ENCODE results near the gene ACCSL. TPM values are rescaled to one million over a fixed set of nuclear protein-coding genes. Genes with fewer than 3 reads are reported as not detected.

The ACCSL gene
- total RNA-seq = not detected

- no peak for DNase-seq
- Mint-ChIP-seq H3K9me3 (no peaks in the 10 kb centered on the region), H3K27ac (no peak within 1 kb of the TSS), H3K36me3 (ENCODE audit: low read depth) (no peaks in the 10 kb centered on the region), H3K4me3 (no peak within 1 kb of the TSS), H3K4me1 (no peaks in the 10 kb centered on the region), H3K27me3 (no peaks in the 10 kb centered on the region)
- POLR2A ChIA-PET = interaction anchor here (0.6 kb wide), 1 partner anchor 9 kb away, joined by 4 read pairs; no protein-coding TSS in a partner anchor
- CTCF ChIA-PET = interaction anchor here (0.5 to 0.6 kb wide), 3 partner anchors 11 to 189 kb away, joined by 3 read pairs; no protein-coding TSS in a partner anchor
These were observed at the start of gene ACCSL for GRCh38 chr11:44047931-44048431. TSS of gene ACCSL (plus strand) at chr11:44047981. CDS start at chr11:44048037, 56 bp downstream.

- Mint-ChIP-seq H3K36me3 (ENCODE audit: low read depth) (no peaks in the 10 kb centered on the region), H3K27me3 (no peaks in the 10 kb centered on the region), H3K4me1 (no peaks in the 10 kb centered on the region), H3K9me3 (no peaks in the 10 kb centered on the region), H3K27ac (no peak overlapping the region), H3K4me3 (no peak overlapping the region)
- ChIA-PET CTCF (interaction anchor here (0.6 kb wide), 1 partner anchor 146 kb away, joined by 3 read pairs; no protein-coding TSS in a partner anchor), POLR2A (no interaction called here)
- no peak for DNase-seq
These were observed 49.5 kb upstream of the ACCSL start for GRCh38 chr11:43998308-43998707.

- ChIA-PET POLR2A (no interaction called here), CTCF (no interaction called here)
- H3K9me3 Mint-ChIP-seq = no peaks in the 10 kb centered on the region
- no peak overlapping the region for H3K27ac Mint-ChIP-seq
- H3K4me1 Mint-ChIP-seq = no peaks in the 10 kb centered on the region
- no peaks in the 10 kb centered on the region for H3K27me3 Mint-ChIP-seq
- DNase-seq = no peak
- H3K4me3 Mint-ChIP-seq = no peak overlapping the region
- no peaks in the 10 kb centered on the region for H3K36me3 Mint-ChIP-seq (ENCODE audit: low read depth)
These were observed 47.0 kb upstream of the ACCSL start for GRCh38 chr11:44000731-44001130.

GRCh38 chr11:44002191-44003093 is 45.3 kb upstream of the ACCSL start:
- ChIA-PET POLR2A (no interaction called here), CTCF (interaction anchor here (0.6 kb wide), 1 partner anchor 63 kb away, joined by 4 read pairs; no protein-coding TSS in a partner anchor)
- Mint-ChIP-seq H3K9me3 (no peaks in the 10 kb centered on the region), H3K27ac (no peak overlapping the region), H3K27me3 (no peaks in the 10 kb centered on the region), H3K36me3 (ENCODE audit: low read depth) (no peaks in the 10 kb centered on the region), H3K4me1 (no peaks in the 10 kb centered on the region), H3K4me3 (no peak overlapping the region)
- no peak for DNase-seq

GRCh38 chr11:44003736-44004451 is 43.9 kb upstream of the ACCSL start:
- Mint-ChIP-seq H3K4me3 (no peak overlapping the region), H3K36me3 (ENCODE audit: low read depth) (no peaks in the 10 kb centered on the region), H3K4me1 (no peaks in the 10 kb centered on the region), H3K9me3 (no peaks in the 10 kb centered on the region), H3K27ac (no peak overlapping the region), H3K27me3 (no peaks in the 10 kb centered on the region)
- ChIA-PET POLR2A (no interaction called here), CTCF (interaction anchor here (0.7 kb wide), 1 partner anchor 351 kb away, joined by 3 read pairs; no protein-coding TSS in a partner anchor)
- DNase-seq = no peak

- no peak for DNase-seq
- Mint-ChIP-seq H3K27me3 (no peaks in the 10 kb centered on the region), H3K27ac (no peak overlapping the region), H3K4me1 (no peaks in the 10 kb centered on the region), H3K36me3 (ENCODE audit: low read depth) (no peaks in the 10 kb centered on the region), H3K9me3 (no peaks in the 10 kb centered on the region), H3K4me3 (no peak overlapping the region)
- CTCF ChIA-PET = no interaction called here
- POLR2A ChIA-PET = no interaction called here
These were observed 43.2 kb upstream of the ACCSL start for GRCh38 chr11:44004452-44005062.

GRCh38 chr11:44005063-44005701 is 42.6 kb upstream of the ACCSL start:
- no peaks in the 10 kb centered on the region for H3K36me3 Mint-ChIP-seq (ENCODE audit: low read depth)
- no peak for DNase-seq
- POLR2A ChIA-PET = no interaction called here
- H3K4me1 Mint-ChIP-seq = no peaks in the 10 kb centered on the region
- H3K27ac Mint-ChIP-seq = no peak overlapping the region
- CTCF ChIA-PET = no interaction called here
- no peak overlapping the region for H3K4me3 Mint-ChIP-seq
- H3K27me3 Mint-ChIP-seq = peaks cover 2% of the 10 kb centered on the region
- H3K9me3 Mint-ChIP-seq = no peaks in the 10 kb centered on the region

- H3K36me3 Mint-ChIP-seq (ENCODE audit: low read depth) = no peaks in the 10 kb centered on the region
- ChIA-PET POLR2A (no interaction called here), CTCF (no interaction called here)
- no peak for DNase-seq
- no peak overlapping the region for H3K27ac Mint-ChIP-seq
- H3K4me1 Mint-ChIP-seq = no peaks in the 10 kb centered on the region
- no peak overlapping the region for H3K4me3 Mint-ChIP-seq
- no peaks in the 10 kb centered on the region for H3K9me3 Mint-ChIP-seq
- peaks cover 5% of the 10 kb centered on the region for H3K27me3 Mint-ChIP-seq
These were observed 41.8 kb upstream of the ACCSL start for GRCh38 chr11:44005956-44006355.

- CTCF ChIA-PET = no interaction called here
- no peak overlapping the region for H3K4me3 Mint-ChIP-seq
- H3K27me3 Mint-ChIP-seq = peaks cover 11% of the 10 kb centered on the region
- H3K27ac Mint-ChIP-seq = no peak overlapping the region
- no peaks in the 10 kb centered on the region for H3K4me1 Mint-ChIP-seq
- no peaks in the 10 kb centered on the region for H3K9me3 Mint-ChIP-seq
- no peak for DNase-seq
- POLR2A ChIA-PET = no interaction called here
- no peaks in the 10 kb centered on the region for H3K36me3 Mint-ChIP-seq (ENCODE audit: low read depth)
These were observed 40.8 kb upstream of the ACCSL start for GRCh38 chr11:44006917-44007361.

GRCh38 chr11:44007481-44008087 is 40.2 kb upstream of the ACCSL start:
- H3K27me3 Mint-ChIP-seq = peaks cover 11% of the 10 kb centered on the region
- no peaks in the 10 kb centered on the region for H3K9me3 Mint-ChIP-seq

GRCh38 chr11:44008088-44008501 is 39.7 kb upstream of the ACCSL start:
- ChIA-PET CTCF (no interaction called here), POLR2A (no interaction called here)
- no peak overlapping the region for H3K27ac Mint-ChIP-seq
- no peaks in the 10 kb centered on the region for H3K4me1 Mint-ChIP-seq
- no peak for DNase-seq
- no peaks in the 10 kb centered on the region for H3K36me3 Mint-ChIP-seq (ENCODE audit: low read depth)
- H3K9me3 Mint-ChIP-seq = no peaks in the 10 kb centered on the region
- peaks cover 11% of the 10 kb centered on the region for H3K27me3 Mint-ChIP-seq
- H3K4me3 Mint-ChIP-seq = no peak overlapping the region

More at GRCh38 chr11:44007481-44008087, 40.2 kb upstream of the ACCSL start:
- no peak overlapping the region for H3K4me3 Mint-ChIP-seq
- no peaks in the 10 kb centered on the region for H3K4me1 Mint-ChIP-seq
- H3K27ac Mint-ChIP-seq = no peak overlapping the region
- no peaks in the 10 kb centered on the region for H3K36me3 Mint-ChIP-seq (ENCODE audit: low read depth)
- DNase-seq = no peak
- ChIA-PET CTCF (no interaction called here), POLR2A (no interaction called here)

- no peaks in the 10 kb centered on the region for H3K36me3 Mint-ChIP-seq (ENCODE audit: low read depth)
- H3K4me1 Mint-ChIP-seq = no peaks in the 10 kb centered on the region
- POLR2A ChIA-PET = interaction anchor here (0.6 kb wide), 1 partner anchor 1924 kb away, joined by 3 read pairs; no protein-coding TSS in a partner anchor
- H3K27ac Mint-ChIP-seq = no peak overlapping the region
- no peak overlapping the region for H3K4me3 Mint-ChIP-seq
- no peaks in the 10 kb centered on the region for H3K9me3 Mint-ChIP-seq
- CTCF ChIA-PET = no interaction called here
- peaks cover 11% of the 10 kb centered on the region for H3K27me3 Mint-ChIP-seq
- no peak for DNase-seq
These were observed 39.1 kb upstream of the ACCSL start for GRCh38 chr11:44008698-44009097.

Data from activated CD4-positive, alpha-beta T cell treated with anti-CD3 and anti-CD28 coated beads, Interleukin-2, amount 10 ng/mL, durations not matched to agents 7 days and 5 days (primary cell).